Hematopoietic multipotent progenitor cell (in vitro differentiated cells): Measurements from ENCODE around the gene BRD4. TPM values are rescaled to one million over a fixed set of nuclear protein-coding genes. Genes with fewer than 3 reads are reported as not detected.
A peak's percentile ranks its signal among the peaks of the same experiment; 100 is the strongest.

Source experiments
- DNase-seq, 3 donors: peaks; one replicate each; pipeline ENCODE4 v3.0.0-alpha.2; 2011 to 2015; ENCODE audit warnings: low read depth in 2 of 3, low spot score in 2 of 3
- total RNA-seq: library from RNA; depleted of rRNA; stranded (reverse); fragments of >200 nt; gene quantifications from one replicate; pipeline ENCODE4 v1.2.3, GENCODE V29; 2012

BRD4 gene
- total RNA-seq, 1 donor = 32.3 TPM

DNA sequence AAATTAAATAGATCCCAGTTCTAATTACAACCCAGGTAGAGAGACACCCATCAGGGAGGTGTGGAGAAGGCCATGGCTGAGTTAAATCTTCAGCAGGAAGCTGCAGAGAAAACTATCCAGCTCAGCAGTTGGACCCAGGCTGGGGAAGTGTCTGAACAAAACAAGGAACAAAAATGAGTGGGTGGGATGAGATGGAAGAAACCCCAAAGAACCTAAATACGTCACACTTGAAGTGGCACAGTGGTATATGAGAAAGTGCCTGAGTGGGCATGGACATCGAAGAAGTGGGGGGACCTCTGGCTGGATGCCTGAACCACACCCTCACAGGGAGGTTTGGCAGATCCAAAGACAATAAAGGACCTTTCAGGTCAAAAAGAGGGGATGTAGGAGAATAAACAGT lies 96.6 kb downstream of the BRD4 start:
- DNase-seq = no peak

DNA sequence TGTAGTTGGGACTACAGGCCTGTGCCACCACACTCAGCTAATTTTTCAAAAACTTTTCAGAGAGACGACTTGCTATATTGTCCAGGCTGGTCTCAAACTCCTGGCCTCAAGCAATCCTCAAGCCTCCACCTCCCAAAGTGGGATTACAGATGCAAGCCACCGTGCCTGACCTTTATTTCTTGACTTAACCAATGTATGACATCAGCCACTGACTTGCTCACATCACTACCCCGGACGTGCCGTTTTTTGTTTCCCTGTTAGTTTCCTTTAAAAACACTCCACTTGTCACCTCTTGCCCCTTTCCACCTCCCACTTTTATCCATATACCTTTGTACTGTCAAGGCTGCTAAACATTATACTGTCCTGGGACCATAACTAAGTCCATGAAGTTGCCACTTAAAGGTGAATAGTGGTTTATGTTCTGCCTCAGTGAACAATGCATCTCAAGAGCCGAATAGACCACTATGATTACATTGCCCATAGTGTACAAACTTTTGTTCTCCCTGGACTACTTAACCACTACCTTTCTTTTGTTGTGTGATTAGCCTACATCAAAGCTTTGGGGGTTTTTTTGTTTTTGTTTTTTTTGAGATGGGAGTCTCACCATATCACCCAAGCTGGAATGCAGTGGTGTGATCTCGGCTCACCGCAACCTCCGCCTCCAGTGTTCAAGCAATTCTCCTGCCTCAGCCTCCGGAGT lies 97.8 kb downstream of the BRD4 start:
- no peak for DNase-seq

DNA sequence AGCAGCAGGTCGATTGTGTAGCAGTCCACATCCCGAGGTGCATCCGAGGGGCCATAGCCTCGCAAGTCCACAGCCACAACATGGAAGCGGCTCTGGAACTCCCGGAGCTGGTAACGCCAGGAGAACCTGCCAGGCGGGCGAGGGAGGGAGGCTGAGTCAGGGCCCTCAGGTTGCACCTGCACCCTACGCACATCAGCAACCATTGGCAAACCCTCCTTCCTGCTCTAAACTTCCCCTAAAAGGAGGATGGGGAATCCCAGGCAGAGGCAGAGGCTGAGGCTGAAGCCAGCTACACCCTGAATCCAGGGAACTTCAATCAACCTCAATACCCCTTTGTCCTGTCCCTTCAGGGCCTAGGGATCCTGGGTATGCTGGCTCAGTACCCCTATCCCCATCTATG lies 101.1 kb downstream of the BRD4 start:
- no peak for DNase-seq

DNA sequence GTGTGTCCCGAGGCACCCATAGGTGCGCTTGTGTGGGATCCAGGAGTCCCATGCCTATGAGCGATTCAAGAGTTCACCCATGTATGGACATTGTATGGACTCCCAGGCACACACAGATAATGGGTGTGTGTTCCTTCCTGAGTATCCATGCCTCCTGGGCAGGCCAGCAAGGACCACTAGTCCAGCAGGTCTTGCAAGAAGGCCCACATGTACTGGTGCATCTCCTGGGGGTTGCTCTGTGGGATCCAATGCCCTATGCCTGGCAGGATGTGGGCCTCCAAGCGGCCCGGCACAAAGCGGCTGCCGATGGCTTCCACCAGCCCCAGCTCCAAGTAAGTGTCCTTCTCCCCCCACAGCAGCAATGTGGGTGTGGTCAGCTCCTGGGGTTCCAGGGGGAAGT lies 105.1 kb downstream of the BRD4 start:
- no peak for DNase-seq

DNA sequence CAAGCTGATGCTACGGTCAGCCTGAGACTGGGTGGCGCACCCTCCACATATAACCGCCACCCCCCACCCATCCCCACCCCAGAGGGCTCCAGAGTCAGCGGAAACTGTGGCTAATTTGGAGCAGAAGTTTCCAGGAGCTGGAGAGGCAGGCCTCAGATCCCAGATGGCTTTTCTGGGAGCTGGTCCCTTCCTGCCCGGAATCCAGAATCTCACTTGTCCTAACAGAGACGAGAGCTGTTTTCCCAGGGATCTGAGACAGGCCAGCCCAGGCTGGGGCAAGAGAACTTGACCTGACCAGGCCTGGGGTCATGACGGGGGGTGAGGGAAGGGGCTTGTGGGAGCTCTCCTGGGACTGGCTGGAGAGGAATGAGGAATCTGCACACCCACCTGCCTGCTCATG lies 106.6 kb downstream of the BRD4 start:
- DNase-seq = no peak

DNA sequence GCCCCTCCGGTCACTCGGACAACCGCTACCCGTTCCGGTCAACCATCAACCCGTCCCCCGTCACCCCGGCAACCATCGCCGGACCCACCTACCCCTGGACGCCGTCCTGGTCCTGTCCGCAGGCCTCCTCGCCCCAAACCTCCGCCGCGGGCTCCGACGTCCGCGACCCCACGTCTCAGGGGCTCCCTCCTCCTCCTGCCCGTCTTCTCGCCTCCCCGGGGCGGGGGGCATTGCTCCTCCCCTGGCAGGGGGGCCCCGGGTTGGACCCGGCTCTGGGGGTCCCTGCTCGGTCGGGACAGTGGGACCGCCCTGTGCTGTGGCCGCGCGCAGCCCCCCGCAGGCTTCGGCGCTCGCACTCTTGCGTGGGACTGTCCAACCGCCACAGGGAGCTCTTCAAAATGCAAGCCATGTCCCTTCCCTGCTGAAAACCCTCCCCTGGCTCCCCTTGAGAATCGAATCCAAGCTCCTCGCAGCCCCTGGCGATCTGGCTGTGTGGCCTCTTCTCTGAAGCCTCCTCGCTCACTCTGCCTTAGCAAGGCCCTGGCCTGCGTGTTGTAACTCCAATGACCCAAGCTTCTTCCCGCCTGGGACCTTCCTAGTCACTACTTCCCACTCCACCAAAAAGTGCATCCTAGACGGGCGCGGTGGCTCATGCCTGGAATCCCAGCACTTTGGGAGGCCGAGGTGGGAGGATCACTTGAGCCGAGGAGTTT lies 108.5 kb downstream of the BRD4 start:
- no peak for DNase-seq

DNA sequence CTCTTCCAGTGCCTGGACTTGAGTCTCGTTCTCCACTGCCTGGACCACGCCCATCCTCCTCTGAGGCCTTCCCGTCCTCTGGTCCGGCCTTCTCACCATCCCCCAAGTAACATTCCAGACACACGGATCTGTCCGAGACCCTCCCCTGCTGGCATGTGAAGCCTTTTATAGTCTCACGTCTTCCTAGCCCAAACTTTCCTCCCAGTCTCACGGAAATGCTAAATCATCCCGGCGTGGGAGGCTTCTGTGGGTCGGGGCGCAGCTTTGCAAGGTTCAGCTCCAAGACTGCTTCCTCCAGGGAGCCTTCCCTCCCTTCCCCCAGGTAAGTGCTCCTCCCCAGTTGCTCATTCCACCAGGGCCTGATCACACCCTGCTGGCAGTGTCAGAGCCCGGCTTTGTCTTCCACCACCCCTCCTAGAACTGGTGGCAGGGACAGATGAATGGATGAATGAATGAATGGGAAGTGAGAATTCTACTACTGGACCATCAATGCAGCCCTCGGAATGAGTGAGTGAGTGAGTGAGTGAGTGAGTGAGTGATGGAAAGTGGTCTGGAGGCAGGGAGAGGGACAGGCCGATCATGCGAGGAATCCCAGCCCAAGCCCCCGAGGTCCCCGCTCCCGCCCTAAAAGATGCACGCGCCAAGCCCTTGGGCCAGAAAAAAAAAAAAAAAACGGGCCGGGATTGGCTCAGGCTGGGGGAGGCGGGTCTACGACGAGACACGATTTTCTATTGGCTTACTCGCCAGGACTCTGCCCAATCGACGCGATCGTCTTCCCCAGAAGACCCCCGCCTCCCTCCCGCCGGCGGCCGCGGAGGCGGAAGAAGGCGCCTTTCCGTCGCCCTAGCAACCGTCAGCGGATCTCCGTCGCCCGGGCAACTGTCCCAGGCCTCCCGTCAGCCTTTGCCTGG lies 109.3 kb downstream of the BRD4 start:
- peak; percentile 24 to 95 (median 92) for DNase-seq

DNA sequence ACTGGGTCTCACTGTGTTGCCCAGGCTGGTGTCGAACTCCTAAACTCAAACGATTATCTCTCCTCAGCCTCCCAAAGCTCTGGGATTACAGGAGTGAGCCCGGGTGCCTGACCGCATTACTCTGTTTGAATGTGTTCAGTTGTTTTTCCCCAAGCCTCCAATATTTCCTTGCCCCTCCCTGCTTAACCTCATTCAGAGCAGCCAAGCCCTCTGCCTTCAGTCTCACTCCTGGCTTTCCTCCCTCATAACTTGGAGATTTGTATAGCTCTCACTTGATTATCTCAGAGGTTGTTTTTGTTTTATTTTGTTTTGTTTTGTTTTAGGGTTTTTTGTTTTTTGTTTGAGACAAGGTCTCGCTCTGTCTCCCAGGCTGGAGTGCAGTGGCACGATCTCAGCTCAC lies 111.5 kb downstream of the BRD4 start:
- DNase-seq = no peak

DNA sequence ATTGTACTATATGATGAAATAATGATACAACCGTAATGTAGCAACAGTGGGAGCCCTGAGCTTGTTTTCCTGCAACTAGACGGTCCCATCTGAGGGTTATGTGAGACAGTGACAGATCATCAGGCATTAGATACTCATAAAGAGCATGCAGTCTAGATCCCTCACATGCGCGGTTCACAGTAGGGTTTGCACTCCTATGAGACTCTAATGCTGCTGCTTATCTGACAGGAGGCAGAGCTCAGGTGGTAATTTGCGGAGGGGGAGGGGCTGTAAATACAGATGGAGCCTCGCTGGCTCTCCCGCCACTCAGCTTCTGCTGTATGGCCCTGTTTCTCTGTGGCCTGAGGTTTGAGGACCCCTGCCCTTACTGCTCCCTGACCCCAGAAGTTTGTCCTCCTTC lies 113.8 kb downstream of the BRD4 start:
- DNase-seq = no peak

DNA sequence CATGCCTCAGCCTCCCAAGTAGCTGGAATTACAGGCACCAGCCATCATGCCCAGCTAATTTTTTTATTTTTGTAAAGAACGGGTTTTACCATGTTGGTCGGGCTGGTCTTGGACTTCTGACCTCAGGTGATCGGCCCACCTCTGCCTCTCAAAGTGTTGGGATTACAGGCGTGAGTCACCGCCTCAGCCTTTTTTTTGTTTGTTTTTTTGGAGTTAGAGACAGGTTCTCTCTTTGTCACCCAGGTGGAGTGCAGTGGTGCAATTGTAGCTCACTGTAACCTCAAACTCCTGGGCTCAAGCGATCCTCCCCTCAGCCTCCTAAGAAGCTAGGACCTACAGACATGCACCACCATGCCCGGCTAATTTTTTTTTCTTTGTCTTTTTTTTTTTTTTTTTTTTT lies 116.0 kb downstream of the BRD4 start:
- no peak for DNase-seq

DNA sequence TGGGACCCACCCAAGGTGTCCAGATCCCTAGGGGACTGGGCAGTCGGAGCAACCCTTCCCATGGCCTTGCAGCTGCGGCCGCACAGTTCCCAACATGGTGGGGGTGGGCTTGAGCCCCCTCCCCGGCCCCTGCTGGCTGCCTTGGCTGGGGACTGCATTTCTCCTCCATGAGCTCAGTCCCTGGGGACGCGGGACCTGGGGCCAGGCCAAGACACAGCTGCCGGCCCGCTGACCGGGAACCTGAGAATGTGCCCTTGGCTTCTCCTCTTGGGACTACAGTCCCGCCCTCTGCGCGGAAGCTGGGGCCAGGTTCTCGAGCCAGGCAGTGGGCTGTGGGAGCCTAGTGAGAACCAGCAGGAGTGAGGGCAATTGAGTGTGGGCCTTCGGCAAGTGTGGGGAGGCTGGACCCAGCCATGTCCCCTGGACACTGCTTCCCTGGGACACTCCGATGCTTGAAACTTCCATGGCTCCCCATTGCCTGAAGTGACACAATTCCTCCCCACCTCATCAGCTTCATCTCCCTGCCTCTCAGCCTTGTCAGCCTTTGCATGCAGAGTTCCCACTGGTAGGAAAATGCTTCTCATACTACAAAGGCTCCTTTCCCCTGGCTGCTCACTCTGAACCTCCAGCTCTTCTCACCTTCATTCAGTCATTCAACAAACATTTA lies 118.5 kb downstream of the BRD4 start:
- no peak for DNase-seq

DNA sequence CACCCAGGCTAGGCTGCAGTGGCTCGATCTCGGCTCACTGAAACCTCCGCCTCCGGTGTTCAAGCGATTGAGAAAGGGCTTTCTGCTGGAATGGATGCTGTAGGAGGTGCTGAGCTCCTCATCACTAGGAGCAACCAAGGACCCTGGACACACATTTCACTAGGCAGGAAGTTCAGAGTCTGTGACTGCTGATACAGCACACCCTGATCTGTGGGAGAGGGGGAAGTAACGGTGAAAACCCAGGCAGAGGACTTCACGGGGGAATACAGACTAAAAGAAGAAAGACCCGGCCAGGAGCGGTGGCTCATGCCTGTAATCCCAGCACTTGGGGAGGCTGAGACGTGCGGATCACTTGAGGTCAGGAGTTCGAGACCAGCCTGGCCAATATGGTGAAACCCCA lies 119.6 kb downstream of the BRD4 start:
- DNase-seq = no peak

DNA sequence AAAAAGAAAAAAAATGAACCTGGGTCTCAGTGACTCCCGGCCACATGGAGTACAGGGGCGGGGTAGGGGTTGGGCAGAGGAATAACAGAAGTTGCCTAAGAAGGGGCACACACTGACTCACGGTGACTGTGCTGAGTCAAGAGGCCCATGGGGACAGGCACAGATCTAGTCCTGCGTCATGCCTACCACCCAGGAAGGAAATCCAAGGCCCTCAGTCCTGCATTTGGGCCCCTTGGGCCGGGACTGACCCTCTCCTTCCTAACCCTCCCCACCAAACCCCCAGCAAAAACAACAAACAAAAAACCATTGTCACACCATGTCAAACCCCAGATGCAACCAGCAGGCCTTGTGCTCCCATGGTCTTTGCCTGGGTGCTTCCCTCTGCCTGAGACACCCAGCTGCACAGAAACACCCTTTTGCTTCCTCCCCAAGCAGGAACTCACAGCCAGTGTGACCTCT lies 122.0 kb downstream of the BRD4 start:
- peak in 2 of 3 donors; percentile 79 to 84 for DNase-seq

DNA sequence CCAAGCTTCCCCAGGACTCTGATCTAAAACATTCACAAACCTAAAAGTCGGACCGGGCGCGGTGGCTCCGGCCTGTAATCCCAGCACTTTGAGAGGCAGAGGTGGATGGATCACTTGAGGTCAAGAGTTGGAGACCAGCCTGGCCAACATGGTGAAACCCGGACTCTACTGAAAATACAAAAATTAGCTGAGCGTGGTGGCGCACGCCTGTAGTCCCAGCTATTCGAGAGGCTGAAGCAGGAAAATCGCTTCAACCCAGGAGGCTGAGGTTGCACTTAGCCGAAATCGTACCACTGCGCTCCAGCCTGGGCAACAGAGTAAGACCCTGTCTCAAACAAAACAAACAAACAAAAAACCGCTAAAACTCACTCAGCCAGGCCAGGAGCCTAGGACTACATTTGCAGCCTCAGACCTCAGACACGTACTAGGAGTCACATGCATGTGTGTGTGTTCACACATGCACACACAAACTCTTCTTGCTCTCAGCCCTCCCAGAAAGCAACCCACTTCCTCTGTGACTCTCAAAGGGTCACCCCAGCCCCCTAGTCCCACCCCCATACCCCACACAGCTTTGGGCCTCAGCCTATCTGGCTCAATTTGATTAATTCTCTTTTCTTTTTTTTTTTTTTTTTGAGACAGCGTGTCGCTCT lies 130.8 kb downstream of the BRD4 start:
- DNase-seq = no peak

DNA sequence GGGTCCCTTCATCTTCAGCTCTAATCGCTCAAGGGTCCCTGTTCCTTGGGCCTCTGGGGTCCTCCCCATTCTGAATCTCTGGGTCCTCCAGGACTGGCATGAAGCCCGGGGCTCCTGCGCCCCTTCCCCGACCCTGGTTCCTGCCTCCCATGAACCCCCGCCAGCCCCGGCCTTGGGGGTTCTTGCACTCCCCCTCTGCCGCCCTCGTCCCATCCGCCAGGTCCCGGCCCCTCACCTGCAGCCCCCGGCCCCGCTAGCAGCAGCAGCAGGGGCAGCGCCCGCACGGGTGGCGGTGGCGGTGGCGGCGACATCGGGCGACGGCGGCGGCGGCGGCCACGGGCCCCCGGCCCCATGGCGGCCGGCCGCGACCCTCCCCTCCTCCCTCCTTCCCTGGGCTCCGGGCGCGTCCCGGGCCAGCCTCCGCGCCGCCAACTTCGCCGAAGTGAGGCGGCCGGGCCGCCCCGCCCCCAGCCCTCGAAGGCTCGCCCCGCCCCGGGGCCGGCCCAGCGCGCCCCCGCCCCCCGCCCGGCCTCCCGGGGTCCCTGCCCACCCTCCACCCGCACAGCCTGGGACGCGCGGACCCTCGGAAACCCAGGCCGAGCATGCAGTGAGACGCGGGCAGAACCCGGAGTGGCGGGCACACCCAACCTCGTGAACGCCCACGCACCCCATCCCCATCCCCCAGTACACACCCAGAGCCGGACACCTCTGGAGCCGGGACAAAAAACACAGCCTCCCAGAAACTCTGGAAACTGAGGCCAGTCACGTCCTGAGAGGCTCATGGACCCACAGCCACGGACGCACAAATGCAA lies 131.6 kb downstream of the BRD4 start, which contains the start of gene NOTCH3:
Gene NOTCH3 (minus strand): TSS at position 443 of the 812 bp plus-strand sequence. CDS start 90 bp downstream, at position 353.
- DNase-seq = no peak

DNA sequence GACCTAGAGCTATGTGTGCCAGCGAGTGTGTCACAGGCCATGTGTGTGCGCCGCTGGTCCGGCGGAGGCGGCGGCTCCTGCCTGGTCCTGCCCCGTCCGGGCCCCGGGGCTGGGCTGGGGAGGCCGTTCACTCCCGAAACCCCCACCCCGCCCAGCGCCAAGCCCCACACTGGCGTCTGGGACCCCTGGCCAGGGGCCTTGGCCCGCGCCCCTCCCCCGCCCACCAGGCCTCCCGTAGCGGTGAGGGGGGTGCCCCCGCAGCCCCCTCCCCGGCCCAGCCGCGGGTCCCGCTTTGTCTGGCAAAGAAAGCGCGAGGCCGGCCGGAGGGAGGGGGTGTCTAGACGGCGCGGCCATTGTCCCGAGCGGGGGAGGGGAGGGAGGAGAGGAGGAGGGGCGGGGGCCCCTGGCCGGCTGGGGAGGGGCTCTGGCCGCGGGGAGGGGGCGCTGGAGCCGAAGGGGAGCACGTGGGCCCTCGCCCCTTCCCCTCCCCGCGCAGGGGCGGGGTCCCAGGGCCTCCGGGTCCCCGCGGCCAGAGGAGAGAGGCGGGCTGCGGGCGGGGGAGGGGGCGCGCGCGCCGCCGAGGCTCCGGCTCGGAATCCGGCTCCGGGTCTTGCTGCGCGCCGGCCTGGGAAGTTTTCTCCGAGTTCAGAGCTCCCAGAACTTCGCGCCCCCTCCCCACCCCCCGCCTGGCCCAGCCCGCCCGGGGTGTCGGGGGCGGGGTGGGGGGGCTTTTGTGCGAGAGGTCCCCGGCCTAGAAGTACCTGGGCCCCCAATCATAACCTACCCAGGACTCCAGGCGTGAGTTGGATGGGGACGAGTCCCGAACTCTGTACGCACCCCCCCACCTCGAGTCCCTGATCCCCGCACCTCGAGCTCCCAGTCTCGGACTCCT lies 132.4 kb downstream of the BRD4 start:
- no peak for DNase-seq

DNA sequence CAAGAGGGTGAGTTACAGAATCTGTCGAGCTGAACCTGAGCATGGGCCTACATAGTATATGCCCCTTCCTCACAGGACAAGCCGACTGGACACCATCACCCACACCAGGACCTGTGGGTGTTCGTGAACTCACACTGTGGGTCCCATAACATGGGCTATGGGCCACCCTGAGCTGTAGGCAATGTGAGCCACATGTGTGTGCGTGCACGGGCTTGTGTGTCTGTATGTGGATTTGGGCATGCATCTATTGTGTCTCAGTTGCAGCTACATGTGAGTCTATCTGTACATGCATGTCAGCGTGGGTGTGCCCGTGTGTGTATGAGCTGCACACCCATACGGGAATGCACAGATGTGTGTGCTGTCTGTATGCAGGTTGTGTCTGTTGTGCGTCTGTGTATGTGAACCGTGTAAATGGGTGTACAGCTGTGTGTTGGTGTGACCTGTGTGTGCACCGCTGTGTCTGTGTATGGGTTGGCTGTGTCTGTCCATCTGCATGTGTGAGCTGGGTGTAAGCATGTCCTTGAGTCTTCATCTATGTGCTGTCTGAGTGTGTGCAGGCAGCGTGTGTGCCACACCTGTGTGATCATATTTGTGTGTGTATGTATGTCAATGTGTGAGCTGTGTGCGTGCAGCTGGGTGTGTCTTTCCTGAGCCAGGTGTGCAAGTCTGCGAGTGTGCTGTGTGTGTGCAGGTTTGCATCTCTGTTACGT lies 133.2 kb downstream of the BRD4 start:
- no peak for DNase-seq

DNA sequence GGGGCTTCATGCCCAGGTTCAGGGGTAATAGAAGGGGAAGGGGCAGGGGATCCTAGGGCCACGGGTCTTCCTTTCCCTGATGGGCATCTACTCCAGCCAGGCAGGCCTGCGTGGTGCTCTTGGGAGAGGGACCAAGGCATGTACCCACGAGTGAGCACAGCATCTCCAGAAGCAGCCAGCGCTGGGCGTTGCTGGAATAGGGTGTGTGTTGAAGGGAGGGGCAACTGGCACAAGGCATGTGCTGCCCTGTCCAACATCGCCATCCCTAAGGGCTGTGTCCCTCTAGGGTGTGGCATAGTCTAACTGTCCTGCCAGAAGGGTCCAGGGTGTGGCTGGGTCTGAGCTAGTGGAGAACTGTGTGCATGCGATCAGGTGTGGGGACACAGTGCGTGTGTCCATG lies 134.4 kb downstream of the BRD4 start:
- DNase-seq = no peak
